ENCODE results near the gene GALNT12. TPM values are rescaled to one million over a fixed set of nuclear protein-coding genes. Genes with fewer than 3 reads are reported as not detected.

GALNT12 gene
- total RNA-seq, 1 donor from 2014 or later: 4.6 TPM

- Mint-ChIP-seq H3K4me3 (no peak overlapping the region), H3K27me3 (ENCODE audit: low read depth) (no peaks in the 10 kb centered on the region), H3K9me3 (no peaks in the 10 kb centered on the region), H3K36me3 (ENCODE audit: low read depth) (peaks cover 3% of the 10 kb centered on the region), H3K4me1 (no peaks in the 10 kb centered on the region), H3K27ac (ENCODE audit: unreplicated experiment) (no peak overlapping the region)
- DNase-seq (ENCODE audit: low read depth, low spot score): no peak
- no peak for TF ChIP-seq CTCF (conservative IDR thresholded peaks at IDR 0.05)
Measured at GRCh38 chr9:98784831-98785806, 22.4 kb upstream of the GALNT12 start.

GRCh38 chr9:98786750-98787510 is 20.5 kb upstream of the GALNT12 start:
- DNase-seq (ENCODE audit: low read depth, low spot score): no peak
- Mint-ChIP-seq H3K27me3 (ENCODE audit: low read depth) (no peaks in the 10 kb centered on the region), H3K9me3 (no peaks in the 10 kb centered on the region), H3K27ac (ENCODE audit: unreplicated experiment) (peak overlapping the region; percentile 14), H3K4me1 (peaks cover 9% of the 10 kb centered on the region), H3K4me3 (no peak overlapping the region), H3K36me3 (ENCODE audit: low read depth) (peaks cover 3% of the 10 kb centered on the region)
- no peak for TF ChIP-seq CTCF (conservative IDR thresholded peaks at IDR 0.05)

GRCh38 chr9:98787766-98788335 is 19.6 kb upstream of the GALNT12 start:
- Mint-ChIP-seq H3K27ac (ENCODE audit: unreplicated experiment) (no peak overlapping the region), H3K4me3 (no peak overlapping the region), H3K9me3 (no peaks in the 10 kb centered on the region), H3K4me1 (peaks cover 14% of the 10 kb centered on the region), H3K36me3 (ENCODE audit: low read depth) (no peaks in the 10 kb centered on the region), H3K27me3 (ENCODE audit: low read depth) (no peaks in the 10 kb centered on the region)
- no peak for DNase-seq (ENCODE audit: low read depth, low spot score)
- no peak for TF ChIP-seq CTCF (conservative IDR thresholded peaks at IDR 0.05)

GRCh38 chr9:98789483-98790133 is 17.9 kb upstream of the GALNT12 start:
- no peaks in the 10 kb centered on the region for H3K9me3 Mint-ChIP-seq
- H3K4me1 Mint-ChIP-seq: peaks cover 20% of the 10 kb centered on the region
- no peak overlapping the region for H3K27ac Mint-ChIP-seq (ENCODE audit: unreplicated experiment)
- DNase-seq (ENCODE audit: low read depth, low spot score): no peak
- no peak for TF ChIP-seq CTCF (conservative IDR thresholded peaks at IDR 0.05)
- H3K27me3 Mint-ChIP-seq (ENCODE audit: low read depth): no peaks in the 10 kb centered on the region
- H3K36me3 Mint-ChIP-seq (ENCODE audit: low read depth): no peaks in the 10 kb centered on the region
- H3K4me3 Mint-ChIP-seq: no peak overlapping the region

Measured in neural crest cell (in vitro differentiated cells).